Measurements from ENCODE around the gene USP11. TPM values are rescaled to one million over a fixed set of nuclear protein-coding genes. Genes with fewer than 3 reads are reported as not detected.

USP11 gene
- total and polyA plus RNA-seq, 2 experiments from 2014 or later = 120 to 337 TPM

GRCh38 chrX:47244676-47245075, 11.9 kb downstream of the USP11 start:
- H3K27ac ChIP-seq = peak overlapping the region; percentile 17
- no peak for TF ChIP-seq CTCF (IDR thresholded peaks at IDR 0.05; ENCODE audit: low read depth, low read length)
- no peaks in the 10 kb centered on the region for H3K27me3 ChIP-seq
- peaks cover 55% of the 10 kb centered on the region for H3K36me3 ChIP-seq
- H3K4me3 ChIP-seq = no peak overlapping the region
- DNase-seq (ENCODE audit: low read depth in 1 of 2, low spot score in 1 of 2) = no peak
- H3K4me1 ChIP-seq (ENCODE audit: low read depth) = no peaks in the 10 kb centered on the region
- no peaks in the 10 kb centered on the region for H3K9me3 ChIP-seq (ENCODE audit: low read depth)

GRCh38 chrX:47245156-47245555, 12.3 kb downstream of the USP11 start:
- H3K4me3 ChIP-seq = no peak overlapping the region
- no peaks in the 10 kb centered on the region for H3K27me3 ChIP-seq
- peaks cover 50% of the 10 kb centered on the region for H3K36me3 ChIP-seq
- H3K9me3 ChIP-seq (ENCODE audit: low read depth) = no peaks in the 10 kb centered on the region
- no peak for TF ChIP-seq CTCF (IDR thresholded peaks at IDR 0.05; ENCODE audit: low read depth, low read length)
- peak overlapping the region; percentile 17 for H3K27ac ChIP-seq
- DNase-seq (ENCODE audit: low read depth in 1 of 2, low spot score in 1 of 2) = no peak
- H3K4me1 ChIP-seq (ENCODE audit: low read depth) = no peaks in the 10 kb centered on the region

GRCh38 chrX:47247206-47247998, 14.6 kb downstream of the USP11 start:
- Histone ChIP-seq H3K36me3 (peaks cover 28% of the 10 kb centered on the region), H3K4me3 (no peak overlapping the region), H3K9me3 (ENCODE audit: low read depth) (no peaks in the 10 kb centered on the region), H3K27me3 (no peaks in the 10 kb centered on the region), H3K27ac (peak overlapping the region; percentile 43), H3K4me1 (ENCODE audit: low read depth) (no peaks in the 10 kb centered on the region)
- no peak for TF ChIP-seq CTCF (IDR thresholded peaks at IDR 0.05; ENCODE audit: low read depth, low read length)
- no peak for DNase-seq (ENCODE audit: low read depth in 1 of 2, low spot score in 1 of 2)

GRCh38 chrX:47247999-47248320, 15.2 kb downstream of the USP11 start:
- Histone ChIP-seq H3K4me3 (no peak overlapping the region), H3K27ac (peak overlapping the region; percentile 43), H3K9me3 (ENCODE audit: low read depth) (no peaks in the 10 kb centered on the region), H3K27me3 (no peaks in the 10 kb centered on the region), H3K36me3 (peaks cover 24% of the 10 kb centered on the region), H3K4me1 (ENCODE audit: low read depth) (no peaks in the 10 kb centered on the region)
- no peak for TF ChIP-seq CTCF (IDR thresholded peaks at IDR 0.05; ENCODE audit: low read depth, low read length)
- no peak for DNase-seq (ENCODE audit: low read depth in 1 of 2, low spot score in 1 of 2)

GRCh38 chrX:47248576-47248975, 15.8 kb downstream of the USP11 start:
- H3K9me3 ChIP-seq (ENCODE audit: low read depth) = no peaks in the 10 kb centered on the region
- H3K4me3 ChIP-seq = no peak overlapping the region
- H3K36me3 ChIP-seq = peaks cover 20% of the 10 kb centered on the region
- no peak for DNase-seq (ENCODE audit: low read depth in 1 of 2, low spot score in 1 of 2)
- no peaks in the 10 kb centered on the region for H3K4me1 ChIP-seq (ENCODE audit: low read depth)
- peak overlapping the region; percentile 43 for H3K27ac ChIP-seq
- no peaks in the 10 kb centered on the region for H3K27me3 ChIP-seq
- TF ChIP-seq CTCF (IDR thresholded peaks at IDR 0.05; ENCODE audit: low read depth, low read length) = no peak
